SK-N-SH treated with all-trans-retinoic acid at 6 μM for 48 hours (cell line): ENCODE data around the gene LCN12.

ENCODE experiments used
- ATAC-seq: fragments of 200-7000 bp; cut with Tn5 transposase; 3 replicates; pipeline ENCODE4 v1.9.1; 2020; ENCODE audit warnings: mild to moderate bottlenecking, moderate library complexity
- ARNTL ChIP-seq: fragments of 450-650 bp; formaldehyde crosslinking; IDR thresholded peaks from 2 replicates; pipeline ENCODE4 v1.5.0; 2020; ENCODE audit warnings: low read depth, mild to moderate bottlenecking, moderate library complexity, borderline replicate concordance
- BACH2 ChIP-seq: fragments of 250-450 bp; sonication (Bioruptor Pico); IDR thresholded peaks from 2 replicates; pipeline ENCODE4 v1.9.0; 2021; ENCODE audit warnings: mild to moderate bottlenecking, borderline replicate concordance
- CSDC2 ChIP-seq: fragments of 250-450 bp; sonication (Bioruptor Pico); IDR thresholded peaks from 2 replicates; pipeline ENCODE4 v1.5.0; 2020; ENCODE audit warnings: mild to moderate bottlenecking, moderate library complexity
- ESRRG ChIP-seq: fragments of 250-450 bp; sonication (Bioruptor Pico); IDR thresholded peaks from 2 replicates; pipeline ENCODE4 v1.6.1; 2021; ENCODE audit warnings: mild to moderate bottlenecking
- GLIS3 ChIP-seq: fragments of 250-450 bp; sonication (Bioruptor Pico); IDR thresholded peaks from 2 replicates; pipeline ENCODE4 v1.5.0; 2020; ENCODE audit warnings: mild to moderate bottlenecking, moderate library complexity
- ISL1 ChIP-seq: fragments of 250-450 bp; sonication (Bioruptor Pico); IDR thresholded peaks from 2 replicates; pipeline ENCODE4 v2.1.2; 2022; ENCODE audit warnings: mild to moderate bottlenecking, moderate library complexity
- OSR1 ChIP-seq: fragments of 250-450 bp; sonication (Bioruptor Pico); IDR thresholded peaks from 2 replicates; pipeline ENCODE4 v1.8.0; 2022; ENCODE audit warnings: moderate library complexity, mild to moderate bottlenecking, inconsistent platforms
- PPARA ChIP-seq: fragments of 250-450 bp; sonication (Bioruptor Pico); IDR thresholded peaks from 2 replicates; pipeline ENCODE4 v1.5.0; 2020; ENCODE audit warnings: mild to moderate bottlenecking, borderline replicate concordance
- RARB ChIP-seq: fragments of 250-450 bp; sonication (Bioruptor Pico); IDR thresholded peaks from 2 replicates; pipeline ENCODE4 v1.8.0; 2021; ENCODE audit warnings: mild to moderate bottlenecking, moderate library complexity
- SNAI2 ChIP-seq: fragments of 250-450 bp; sonication (Bioruptor Pico); IDR thresholded peaks from 2 replicates; pipeline ENCODE4 v1.5.0; 2020; ENCODE audit warnings: mild to moderate bottlenecking, moderate library complexity
- TCF4 ChIP-seq: fragments of 250-450 bp; sonication (Bioruptor Pico); IDR thresholded peaks from 2 replicates; pipeline ENCODE4 v1.8.0; 2021; ENCODE audit warnings: mild to moderate bottlenecking, moderate library complexity, borderline replicate concordance
- TOX ChIP-seq: fragments of 250-450 bp; sonication (Bioruptor Pico); IDR thresholded peaks from 2 replicates; pipeline ENCODE4 v1.8.0; 2021; ENCODE audit warnings: mild to moderate bottlenecking, moderate library complexity, borderline replicate concordance
- ZC3H10 ChIP-seq: fragments of 250-450 bp; sonication (Bioruptor Pico); IDR thresholded peaks from 2 replicates; pipeline ENCODE4 v1.5.1; 2021; ENCODE audit warnings: mild to moderate bottlenecking, moderate library complexity
- ZFP3 ChIP-seq: fragments of 250-450 bp; sonication (Bioruptor Pico); IDR thresholded peaks from 2 replicates; pipeline ENCODE4 v1.5.0; 2020; ENCODE audit warnings: mild to moderate bottlenecking, moderate library complexity
- ZFP30 ChIP-seq: fragments of 450-650 bp; formaldehyde crosslinking; IDR thresholded peaks from 2 replicates; pipeline ENCODE4 v1.5.0; 2022; ENCODE audit warnings: mild to moderate bottlenecking, moderate library complexity
- ZNF565 ChIP-seq: fragments of 450-650 bp; formaldehyde crosslinking; conservative IDR thresholded peaks from 2 replicates; pipeline ENCODE4 v1.5.0; 2020; ENCODE audit warnings: low read depth, mild to moderate bottlenecking, moderate library complexity
- ZNF70 ChIP-seq: fragments of 450-650 bp; formaldehyde crosslinking; IDR thresholded peaks from 2 replicates; pipeline ENCODE4 v1.5.0; 2020; ENCODE audit warnings: mild to moderate bottlenecking, moderate library complexity
- ZNF8 ChIP-seq: fragments of 450-650 bp; formaldehyde crosslinking; IDR thresholded peaks from 2 replicates; pipeline ENCODE4 v1.5.0; 2020; ENCODE audit warnings: mild to moderate bottlenecking, moderate library complexity
- TF ChIP-seq, protein P1 (sequence below): fragments of 250-450 bp; sonication (Bioruptor Pico); IDR thresholded peaks from 2 replicates; pipeline ENCODE4 v1.5.1; 2020; ENCODE audit warnings: low read depth, mild to moderate bottlenecking, moderate library complexity
- TF ChIP-seq, protein P2 (sequence below): fragments of 250-450 bp; sonication (Bioruptor Pico); IDR thresholded peaks from 2 replicates; pipeline ENCODE4 v1.8.0; 2021; ENCODE audit warnings: low read depth, mild to moderate bottlenecking, moderate library complexity, borderline replicate concordance
- TF ChIP-seq, protein P3 (sequence below): fragments of 250-450 bp; sonication (Bioruptor Pico); IDR thresholded peaks from 2 replicates; pipeline ENCODE4 v1.8.0; 2020; ENCODE audit warnings: mild to moderate bottlenecking, moderate library complexity, borderline replicate concordance
- TF ChIP-seq, protein P4 (sequence below): fragments of 250-450 bp; sonication (Bioruptor Pico); IDR thresholded peaks from 2 replicates; pipeline ENCODE4 v1.5.1; 2021; ENCODE audit warnings: mild to moderate bottlenecking, moderate library complexity
- TF ChIP-seq, protein P5 (sequence below): fragments of 250-450 bp; sonication (Bioruptor Pico); IDR thresholded peaks from 2 replicates; pipeline ENCODE4 v1.5.0; 2020; ENCODE audit warnings: mild to moderate bottlenecking, moderate library complexity

LCN12 gene

DNA sequence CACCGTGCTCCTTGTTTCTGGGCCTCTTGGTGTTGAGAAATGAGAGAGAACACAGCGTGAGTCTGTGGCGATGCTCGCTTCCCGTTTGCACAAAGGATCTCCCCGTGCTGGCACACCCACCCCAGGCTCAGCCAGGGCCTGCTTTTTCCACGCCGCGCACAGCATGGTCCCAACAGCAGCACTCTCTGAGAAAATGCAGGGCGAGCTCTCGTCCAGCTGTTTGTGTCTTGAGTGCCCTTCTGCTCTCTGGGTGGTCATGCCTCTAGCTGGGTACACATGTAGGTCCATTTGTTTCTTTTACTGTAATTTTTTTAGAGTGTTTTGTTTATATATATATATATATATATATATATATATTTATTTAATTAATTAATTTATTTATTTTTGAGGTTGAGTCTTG is 34.2 kb upstream of the LCN12 start:
- no peak for TF ChIP-seq PPARA (CRISPR knock-in tag)
- no peak for TF ChIP-seq ZNF70 (CRISPR knock-in tag)
- no peak for TF ChIP-seq OSR1 (CRISPR knock-in tag)
- TF ChIP-seq, protein P1, sequence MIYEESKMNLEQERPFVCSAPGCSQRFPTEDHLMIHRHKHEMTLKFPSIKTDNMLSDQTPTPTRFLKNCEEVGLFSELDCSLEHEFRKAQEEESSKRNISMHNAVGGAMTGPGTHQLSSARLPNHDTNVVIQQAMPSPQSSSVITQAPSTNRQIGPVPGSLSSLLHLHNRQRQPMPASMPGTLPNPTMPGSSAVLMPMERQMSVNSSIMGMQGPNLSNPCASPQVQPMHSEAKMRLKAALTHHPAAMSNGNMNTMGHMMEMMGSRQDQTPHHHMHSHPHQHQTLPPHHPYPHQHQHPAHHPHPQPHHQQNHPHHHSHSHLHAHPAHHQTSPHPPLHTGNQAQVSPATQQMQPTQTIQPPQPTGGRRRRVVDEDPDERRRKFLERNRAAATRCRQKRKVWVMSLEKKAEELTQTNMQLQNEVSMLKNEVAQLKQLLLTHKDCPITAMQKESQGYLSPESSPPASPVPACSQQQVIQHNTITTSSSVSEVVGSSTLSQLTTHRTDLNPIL (CRISPR knock-in tag): no peak
- TF ChIP-seq TCF4 (CRISPR knock-in tag): no peak
- TF ChIP-seq TOX (CRISPR knock-in tag): no peak
- no peak for TF ChIP-seq SNAI2 (CRISPR knock-in tag)
- no peak for TF ChIP-seq ESRRG (CRISPR knock-in tag)
- no peak for TF ChIP-seq CSDC2 (CRISPR knock-in tag)
- no peak for TF ChIP-seq GLIS3
- no peak for TF ChIP-seq ZFP30 (CRISPR knock-in tag)
- no peak for TF ChIP-seq ZNF565 (CRISPR knock-in tag)
- TF ChIP-seq, protein P2, sequence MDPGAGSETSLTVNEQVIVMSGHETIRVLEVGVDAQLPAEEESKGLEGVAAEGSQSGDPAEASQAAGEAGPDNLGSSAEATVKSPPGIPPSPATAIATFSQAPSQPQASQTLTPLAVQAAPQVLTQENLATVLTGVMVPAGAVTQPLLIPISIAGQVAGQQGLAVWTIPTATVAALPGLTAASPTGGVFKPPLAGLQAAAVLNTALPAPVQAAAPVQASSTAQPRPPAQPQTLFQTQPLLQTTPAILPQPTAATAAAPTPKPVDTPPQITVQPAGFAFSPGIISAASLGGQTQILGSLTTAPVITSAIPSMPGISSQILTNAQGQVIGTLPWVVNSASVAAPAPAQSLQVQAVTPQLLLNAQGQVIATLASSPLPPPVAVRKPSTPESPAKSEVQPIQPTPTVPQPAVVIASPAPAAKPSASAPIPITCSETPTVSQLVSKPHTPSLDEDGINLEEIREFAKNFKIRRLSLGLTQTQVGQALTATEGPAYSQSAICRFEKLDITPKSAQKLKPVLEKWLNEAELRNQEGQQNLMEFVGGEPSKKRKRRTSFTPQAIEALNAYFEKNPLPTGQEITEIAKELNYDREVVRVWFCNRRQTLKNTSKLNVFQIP (CRISPR knock-in tag): no peak
- TF ChIP-seq ARNTL (CRISPR knock-in tag): no peak
- no peak for TF ChIP-seq ZFP3 (CRISPR knock-in tag)
- TF ChIP-seq BACH2 (CRISPR knock-in tag): no peak
- TF ChIP-seq ZC3H10 (CRISPR knock-in tag): no peak
- no peak for TF ChIP-seq ISL1 (CRISPR knock-in tag)
- no peak for ATAC-seq

DNA sequence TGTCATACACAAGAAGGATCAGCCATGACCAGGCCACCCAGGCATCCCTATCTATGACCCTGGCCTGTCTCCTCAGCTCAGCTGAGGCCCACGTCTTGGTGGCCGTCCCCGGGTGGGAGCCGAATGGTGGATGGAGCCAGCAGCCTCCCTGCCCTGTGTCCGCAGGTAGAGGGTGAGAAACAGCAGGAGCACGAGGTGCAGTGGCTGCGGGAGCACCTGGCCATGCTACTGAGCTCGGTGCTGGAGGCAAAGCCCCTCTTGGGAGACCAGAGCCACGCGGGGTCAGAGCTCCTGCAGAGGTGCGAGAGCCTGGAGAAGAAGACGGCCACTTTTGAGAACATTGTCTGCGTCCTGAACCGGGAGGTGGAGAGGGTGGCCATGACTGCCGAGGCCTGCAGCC is 32.0 kb upstream of the LCN12 start:
- TF ChIP-seq, protein P2 (CRISPR knock-in tag): no peak
- TF ChIP-seq ESRRG (CRISPR knock-in tag) (no peak), ARNTL (CRISPR knock-in tag) (no peak), TOX (CRISPR knock-in tag) (no peak), ZC3H10 (CRISPR knock-in tag) (no peak), OSR1 (CRISPR knock-in tag) (no peak), PPARA (CRISPR knock-in tag) (no peak), SNAI2 (CRISPR knock-in tag) (no peak), RARB (CRISPR knock-in tag) (no peak), TCF4 (CRISPR knock-in tag) (no peak), ISL1 (CRISPR knock-in tag) (no peak), ZFP3 (CRISPR knock-in tag) (no peak), ZNF70 (CRISPR knock-in tag) (no peak), ZNF8 (CRISPR knock-in tag) (no peak), BACH2 (CRISPR knock-in tag) (no peak), CSDC2 (CRISPR knock-in tag) (no peak)
- TF ChIP-seq, protein P3, sequence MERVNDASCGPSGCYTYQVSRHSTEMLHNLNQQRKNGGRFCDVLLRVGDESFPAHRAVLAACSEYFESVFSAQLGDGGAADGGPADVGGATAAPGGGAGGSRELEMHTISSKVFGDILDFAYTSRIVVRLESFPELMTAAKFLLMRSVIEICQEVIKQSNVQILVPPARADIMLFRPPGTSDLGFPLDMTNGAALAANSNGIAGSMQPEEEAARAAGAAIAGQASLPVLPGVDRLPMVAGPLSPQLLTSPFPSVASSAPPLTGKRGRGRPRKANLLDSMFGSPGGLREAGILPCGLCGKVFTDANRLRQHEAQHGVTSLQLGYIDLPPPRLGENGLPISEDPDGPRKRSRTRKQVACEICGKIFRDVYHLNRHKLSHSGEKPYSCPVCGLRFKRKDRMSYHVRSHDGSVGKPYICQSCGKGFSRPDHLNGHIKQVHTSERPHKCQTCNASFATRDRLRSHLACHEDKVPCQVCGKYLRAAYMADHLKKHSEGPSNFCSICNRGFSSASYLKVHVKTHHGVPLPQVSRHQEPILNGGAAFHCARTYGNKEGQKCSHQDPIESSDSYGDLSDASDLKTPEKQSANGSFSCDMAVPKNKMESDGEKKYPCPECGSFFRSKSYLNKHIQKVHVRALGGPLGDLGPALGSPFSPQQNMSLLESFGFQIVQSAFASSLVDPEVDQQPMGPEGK: no peak
- TF ChIP-seq, protein P4, sequence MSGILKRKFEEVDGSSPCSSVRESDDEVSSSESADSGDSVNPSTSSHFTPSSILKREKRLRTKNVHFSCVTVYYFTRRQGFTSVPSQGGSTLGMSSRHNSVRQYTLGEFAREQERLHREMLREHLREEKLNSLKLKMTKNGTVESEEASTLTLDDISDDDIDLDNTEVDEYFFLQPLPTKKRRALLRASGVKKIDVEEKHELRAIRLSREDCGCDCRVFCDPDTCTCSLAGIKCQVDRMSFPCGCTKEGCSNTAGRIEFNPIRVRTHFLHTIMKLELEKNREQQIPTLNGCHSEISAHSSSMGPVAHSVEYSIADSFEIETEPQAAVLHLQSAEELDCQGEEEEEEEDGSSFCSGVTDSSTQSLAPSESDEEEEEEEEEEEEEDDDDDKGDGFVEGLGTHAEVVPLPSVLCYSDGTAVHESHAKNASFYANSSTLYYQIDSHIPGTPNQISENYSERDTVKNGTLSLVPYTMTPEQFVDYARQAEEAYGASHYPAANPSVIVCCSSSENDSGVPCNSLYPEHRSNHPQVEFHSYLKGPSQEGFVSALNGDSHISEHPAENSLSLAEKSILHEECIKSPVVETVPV (CRISPR knock-in tag): no peak
- TF ChIP-seq, protein P1 (CRISPR knock-in tag): no peak
- TF ChIP-seq, protein P5, sequence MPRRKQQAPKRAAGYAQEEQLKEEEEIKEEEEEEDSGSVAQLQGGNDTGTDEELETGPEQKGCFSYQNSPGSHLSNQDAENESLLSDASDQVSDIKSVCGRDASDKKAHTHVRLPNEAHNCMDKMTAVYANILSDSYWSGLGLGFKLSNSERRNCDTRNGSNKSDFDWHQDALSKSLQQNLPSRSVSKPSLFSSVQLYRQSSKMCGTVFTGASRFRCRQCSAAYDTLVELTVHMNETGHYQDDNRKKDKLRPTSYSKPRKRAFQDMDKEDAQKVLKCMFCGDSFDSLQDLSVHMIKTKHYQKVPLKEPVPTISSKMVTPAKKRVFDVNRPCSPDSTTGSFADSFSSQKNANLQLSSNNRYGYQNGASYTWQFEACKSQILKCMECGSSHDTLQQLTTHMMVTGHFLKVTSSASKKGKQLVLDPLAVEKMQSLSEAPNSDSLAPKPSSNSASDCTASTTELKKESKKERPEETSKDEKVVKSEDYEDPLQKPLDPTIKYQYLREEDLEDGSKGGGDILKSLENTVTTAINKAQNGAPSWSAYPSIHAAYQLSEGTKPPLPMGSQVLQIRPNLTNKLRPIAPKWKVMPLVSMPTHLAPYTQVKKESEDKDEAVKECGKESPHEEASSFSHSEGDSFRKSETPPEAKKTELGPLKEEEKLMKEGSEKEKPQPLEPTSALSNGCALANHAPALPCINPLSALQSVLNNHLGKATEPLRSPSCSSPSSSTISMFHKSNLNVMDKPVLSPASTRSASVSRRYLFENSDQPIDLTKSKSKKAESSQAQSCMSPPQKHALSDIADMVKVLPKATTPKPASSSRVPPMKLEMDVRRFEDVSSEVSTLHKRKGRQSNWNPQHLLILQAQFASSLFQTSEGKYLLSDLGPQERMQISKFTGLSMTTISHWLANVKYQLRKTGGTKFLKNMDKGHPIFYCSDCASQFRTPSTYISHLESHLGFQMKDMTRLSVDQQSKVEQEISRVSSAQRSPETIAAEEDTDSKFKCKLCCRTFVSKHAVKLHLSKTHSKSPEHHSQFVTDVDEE (CRISPR knock-in tag): no peak
- ATAC-seq: no peak
